A549 (cell line): ENCODE results near the gene RNF217. TPM values are rescaled to one million over a fixed set of nuclear protein-coding genes. Genes with fewer than 3 reads are reported as not detected.

Experiments used
- ATAC-seq, 2 experiments: fragments of 200-7000 bp in 1 of 2; fragments of >200 bp in 1 of 2; cut with Nextera tagmentation in 1 of 2; cut with Tn5 transposase in 1 of 2; 3 replicates each; pipeline versions ENCODE4 v1.8.0 to v1.9.1; 2018 to 2020; ENCODE audit warnings: mild to moderate bottlenecking in 1 of 2, moderate library complexity in 1 of 2
- CTCF ChIA-PET: fragments of 300-600 bp; sonication (Branson Sonifier 250); formaldehyde crosslinking; extraction: SDS; loops from one replicate; lab custom pipeline; 2021; ENCODE audit warnings: antibody characterized with exemption, inconsistent platforms; lab: Yijun Ruan, JAX
- POLR2A ChIA-PET: fragments of 350-600 bp; formaldehyde crosslinking; extraction: SDS; loops from one replicate; lab custom pipeline; 2021; ENCODE audit warnings: antibody characterized with exemption, inconsistent platforms; lab: Yijun Ruan, JAX
- DNase-seq, 2 experiments: peaks; one replicate each; pipeline versions ENCODE4 v3.0.0 to v3.0.0-alpha.2; 2011 to 2016; ENCODE audit warnings: low read depth in 1 of 2, low spot score in 1 of 2
- FAIRE-seq: peaks from 2 replicates; lab custom pipeline; 2011; peaks lifted over from hg19 to GRCh38; lab: Jason Lieb, UNC
- H3K27ac ChIP-seq, 2 experiments: fragments of >200 bp; sonication (Bioruptor Twin); formaldehyde crosslinking; 3 replicates each; pipeline ENCODE4 v1.5.1; 2016 to 2017
- H3K4me1 ChIP-seq: fragments of >200 bp; sonication (Bioruptor Twin); formaldehyde crosslinking; 3 replicates; pipeline ENCODE4 v1.6.1; 2016
- H3K4me2 ChIP-seq: fragments of >200 bp; sonication (Bioruptor Twin); formaldehyde crosslinking; 3 replicates; pipeline ENCODE4 v1.6.1; 2016
- H3K4me3 ChIP-seq: fragments of >200 bp; sonication (Bioruptor Twin); formaldehyde crosslinking; 3 replicates; pipeline ENCODE4 v1.5.1; 2016
- H3K9me3 ChIP-seq: fragments of >200 bp; sonication (Bioruptor Twin); formaldehyde crosslinking; 3 replicates; pipeline ENCODE4 v1.6.1; 2016
- BHLHE40 ChIP-seq: IDR thresholded peaks from 2 replicates; pipeline ENCODE4 v1.6.1; 2012; ENCODE audit warnings: low read depth, low read length, inconsistent platforms
- CBX2 ChIP-seq: fragments of 200-600 bp; sonication (generic); IDR thresholded peaks from 2 replicates; pipeline ENCODE4 v1.6.1; 2016; ENCODE audit warnings: low read depth, mild to moderate bottlenecking, borderline replicate concordance
- CHD2 ChIP-seq: fragments of 150-350 bp; IDR thresholded peaks from 2 replicates; pipeline ENCODE4 v1.6.1; 2014; ENCODE audit warnings: low read length; ENCODE audit not compliant: partially characterized antibody
- E2F6 ChIP-seq: IDR thresholded peaks from 2 replicates; pipeline ENCODE4 v1.6.1; 2012; ENCODE audit warnings: low read depth, borderline replicate concordance
- EHF ChIP-seq: fragments of 250-450 bp; sonication (Bioruptor Pico); IDR thresholded peaks from 2 replicates; pipeline ENCODE4 v1.5.0; 2020; ENCODE audit warnings: mild to moderate bottlenecking
- EHMT2 ChIP-seq: fragments of 200-600 bp; sonication (generic); IDR thresholded peaks from 2 replicates; pipeline ENCODE4 v1.6.1; 2016; ENCODE audit warnings: antibody characterized with exemption, low read depth, mild to moderate bottlenecking, moderate library complexity
- ELK1 ChIP-seq: fragments of 150-350 bp; IDR thresholded peaks from 2 replicates; pipeline ENCODE4 v1.6.1; 2014; ENCODE audit warnings: low read depth, mild to moderate bottlenecking, low read length
- ESRRA ChIP-seq: fragments of 150-350 bp; IDR thresholded peaks from 2 replicates; pipeline ENCODE4 v1.6.1; 2014; ENCODE audit warnings: mild to moderate bottlenecking, low read length, borderline replicate concordance
- FOSB ChIP-seq: fragments of 250-450 bp; sonication (Bioruptor Pico); IDR thresholded peaks from 2 replicates; pipeline ENCODE4 v1.5.0; 2020; ENCODE audit warnings: mild to moderate bottlenecking, moderate library complexity
- FOSL2 ChIP-seq, 2 experiments: fragments of 450-650 bp in 1 of 2; fragments of >200 bp in 1 of 2; sonication (Bioruptor Twin) in 1 of 2; formaldehyde crosslinking; IDR thresholded peaks; 2 replicates each; pipeline versions ENCODE4 v1.5.0 to v1.6.1; 2016 to 2020; ENCODE audit warnings: mild to moderate bottlenecking in 1 of 2, moderate library complexity in 1 of 2
- HEYL ChIP-seq: fragments of 250-450 bp; sonication (Bioruptor Pico); IDR thresholded peaks from 2 replicates; pipeline ENCODE4 v1.8.0; 2021; ENCODE audit warnings: mild to moderate bottlenecking, moderate library complexity
- HOXB5 ChIP-seq: fragments of 250-450 bp; sonication (Bioruptor Pico); IDR thresholded peaks from 2 replicates; pipeline ENCODE4 v1.5.0; 2020; ENCODE audit warnings: mild to moderate bottlenecking, moderate library complexity
- KDM1A ChIP-seq: fragments of 200-600 bp; sonication (generic); IDR thresholded peaks from 2 replicates; pipeline ENCODE4 v1.6.1; 2016; ENCODE audit warnings: low read depth, mild to moderate bottlenecking
- MAX ChIP-seq: IDR thresholded peaks from 2 replicates; pipeline ENCODE4 v1.6.1; 2012
- MAZ ChIP-seq: fragments of 150-350 bp; IDR thresholded peaks from 2 replicates; pipeline ENCODE4 v1.6.1; 2014; ENCODE audit warnings: antibody characterized with exemption, low read depth, low read length, borderline replicate concordance
- MYC ChIP-seq: IDR thresholded peaks from 2 replicates; pipeline ENCODE4 v1.6.1; 2012; ENCODE audit warnings: mild to moderate bottlenecking, inconsistent platforms, low read length, improper control_type of control experiment, borderline replicate concordance
- POLR2A ChIP-seq: IDR thresholded peaks from 2 replicates; pipeline ENCODE4 v1.6.1; 2012; ENCODE audit warnings: mild to moderate bottlenecking, low read length
- RARB ChIP-seq: fragments of 250-450 bp; sonication (Bioruptor Pico); IDR thresholded peaks from 2 replicates; pipeline ENCODE4 v1.8.0; 2021; ENCODE audit warnings: mild to moderate bottlenecking, moderate library complexity
- RCOR1 ChIP-seq: fragments of 150-350 bp; IDR thresholded peaks from 2 replicates; pipeline ENCODE4 v1.6.1; 2014; ENCODE audit warnings: antibody characterized with exemption, low read length, low read depth
- SMC3 ChIP-seq: fragments of >200 bp; sonication (Bioruptor Twin); formaldehyde crosslinking; IDR thresholded peaks from 3 replicates; pipeline ENCODE4 v1.6.1; 2018; ENCODE audit warnings: inconsistent platforms
- TFCP2L1 ChIP-seq: fragments of 250-450 bp; sonication (Bioruptor Pico); IDR thresholded peaks from 2 replicates; pipeline ENCODE4 v1.5.0; 2021; ENCODE audit warnings: mild to moderate bottlenecking
- ZNF302 ChIP-seq: fragments of 250-450 bp; sonication (Bioruptor Pico); IDR thresholded peaks from 2 replicates; pipeline ENCODE4 v1.9.0; 2021; ENCODE audit warnings: inconsistent platforms, mild to moderate bottlenecking, moderate library complexity
- WGBS: methylation state at CpG from one replicate; pipeline ENCODE4 v1.1.6; 2017; ENCODE audit errors: missing lambda C conversion rate; 5-methylcytosine and 5-hydroxymethylcytosine counted together
- polyA plus RNA-seq, 4 experiments: library from polyadenylated mRNA; depleted of rRNA in 3 of 4; stranded (reverse); fragments of >200 nt; fragmentation: RNase III in 1 of 4; extraction: RNeasy Plus Mini Kit Qiagen cat#74134 plus additional on column Dnase treatment in 1 of 4; gene quantifications; 2 replicates in 3 of 4; 3 replicates in 1 of 4; pipeline ENCODE4 v1.2.3, GENCODE V29; 2011 to 2017
- TF ChIP-seq, protein P1 (sequence below): fragments of >200 bp; sonication (Bioruptor Twin); formaldehyde crosslinking; IDR thresholded peaks from 3 replicates; pipeline ENCODE4 v1.6.1; 2016

RNF217 gene
- polyA plus RNA-seq, 2 of the 4 experiments (the other 2 are of a cell fraction), result 5.7 to 20.0 TPM

GRCh38 chr6:125037827-125038226 is 75.6 kb downstream of the RNF217 start:
- WGBS, result 98% methylated on average over 2 of the region's 2 CpGs
- Histone ChIP-seq H3K9me3 (no peaks in the 10 kb centered on the region), H3K27ac (no peak overlapping the region), H3K4me1 (peaks cover 12% of the 10 kb centered on the region; the same call in 2 of the 3 replicates), H3K4me3 (no peak overlapping the region), H3K4me2 (no peak overlapping the region)
- ATAC-seq (no peak), DNase-seq (no peak), FAIRE-seq (no peak)
- TF ChIP-seq ELK1 (no peak), EHMT2 (no peak), E2F6 (no peak), ZNF302 (CRISPR knock-in tag) (no peak), FOSL2 (IDR thresholded peaks at IDR 0.05) (no peak), FOSL2 (CRISPR knock-in tag; IDR thresholded peaks at IDR 0.05) (no peak), ESRRA (no peak), HEYL (CRISPR knock-in tag) (no peak), CHD2 (no peak), RARB (CRISPR knock-in tag) (no peak), MAX (no peak), MYC (no peak), EHF (CRISPR knock-in tag) (no peak), FOSB (CRISPR knock-in tag) (no peak), KDM1A (no peak), CBX2 (no peak), HOXB5 (CRISPR knock-in tag) (no peak), POLR2A (no peak), TFCP2L1 (CRISPR knock-in tag) (no peak)
- TF ChIP-seq, protein P1, sequence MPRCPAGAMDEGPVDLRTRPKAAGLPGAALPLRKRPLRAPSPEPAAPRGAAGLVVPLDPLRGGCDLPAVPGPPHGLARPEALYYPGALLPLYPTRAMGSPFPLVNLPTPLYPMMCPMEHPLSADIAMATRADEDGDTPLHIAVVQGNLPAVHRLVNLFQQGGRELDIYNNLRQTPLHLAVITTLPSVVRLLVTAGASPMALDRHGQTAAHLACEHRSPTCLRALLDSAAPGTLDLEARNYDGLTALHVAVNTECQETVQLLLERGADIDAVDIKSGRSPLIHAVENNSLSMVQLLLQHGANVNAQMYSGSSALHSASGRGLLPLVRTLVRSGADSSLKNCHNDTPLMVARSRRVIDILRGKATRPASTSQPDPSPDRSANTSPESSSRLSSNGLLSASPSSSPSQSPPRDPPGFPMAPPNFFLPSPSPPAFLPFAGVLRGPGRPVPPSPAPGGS, result no peak
- POLR2A ChIA-PET, result no interaction called here
- CTCF ChIA-PET, result no interaction called here

GRCh38 chr6:125038925-125039324 is 76.7 kb downstream of the RNF217 start:
- Histone ChIP-seq H3K4me3 (no peak overlapping the region), H3K27ac (no peak overlapping the region), H3K4me2 (no peak overlapping the region), H3K4me1 (peaks cover 12% of the 10 kb centered on the region; the same call in 2 of the 3 replicates), H3K9me3 (no peaks in the 10 kb centered on the region)
- no peak for TF ChIP-seq ZNF302 (CRISPR knock-in tag)
- no peak for TF ChIP-seq BHLHE40
- no peak for TF ChIP-seq SMC3
- no peak for TF ChIP-seq RCOR1
- no peak for TF ChIP-seq MAZ
- ATAC-seq (no peak), DNase-seq (no peak), FAIRE-seq (no peak)
- ChIA-PET CTCF (no interaction called here), POLR2A (no interaction called here)
- WGBS, result 93% methylated on average over 2 of the region's 2 CpGs
